HG03045 (cell line): ENCODE results near the gene GRPEL2.
"Not testable (repeated sequence)": the region's sequence is repeated elsewhere in the genome, so short reads cannot be mapped to it uniquely, and the experiment has no call there.

Experiments used
- ATAC-seq: cut with Tn5 transposase; IDR thresholded peaks from one replicate; pipeline ENCODE4 v1.9.1; 2021; ENCODE audit warnings: mild to moderate bottlenecking, moderate library complexity; ENCODE audit not compliant: unreplicated experiment

GRPEL2 gene

DNA sequence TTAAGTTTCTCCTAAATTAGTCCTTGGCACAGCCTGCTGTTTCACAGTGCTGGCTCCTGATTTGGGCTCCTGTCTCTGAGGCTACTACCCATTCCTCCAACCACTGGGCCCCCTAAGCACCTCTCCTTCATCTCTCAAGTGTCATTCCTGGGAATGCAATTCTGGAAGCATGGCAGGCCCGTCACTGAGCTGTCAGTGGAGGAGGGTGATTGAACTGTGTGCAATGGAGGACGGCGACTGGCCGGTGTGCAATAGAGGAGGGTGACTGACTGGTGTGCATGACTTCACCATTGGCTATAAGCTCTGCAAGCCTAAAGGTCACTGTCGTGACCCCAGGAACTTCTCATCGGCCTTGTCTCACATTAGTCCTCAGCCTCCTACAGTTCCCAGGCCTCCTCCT lies 46.2 kb downstream of the GRPEL2 start:
- ATAC-seq: no peak

DNA sequence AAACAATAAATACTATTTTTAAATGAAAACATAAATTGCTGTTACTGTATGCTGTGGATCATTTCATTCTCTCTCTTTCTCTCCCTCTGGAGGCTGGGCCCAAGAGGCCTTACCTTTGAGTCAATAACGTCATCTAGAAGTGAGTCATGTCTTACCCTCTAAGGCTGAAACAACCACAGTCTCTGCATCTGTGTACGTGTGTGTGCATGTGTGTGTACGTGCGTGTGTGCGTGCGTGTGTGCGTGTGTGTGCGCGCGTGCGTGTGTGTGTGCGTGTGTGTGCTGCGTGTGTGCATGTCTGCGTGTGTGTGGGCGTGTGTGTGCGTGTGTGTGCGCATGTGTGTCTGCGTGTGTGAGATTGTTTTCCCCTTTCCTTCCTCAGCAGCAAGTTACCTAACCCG lies 47.4 kb downstream of the GRPEL2 start:
- no peak for ATAC-seq

DNA sequence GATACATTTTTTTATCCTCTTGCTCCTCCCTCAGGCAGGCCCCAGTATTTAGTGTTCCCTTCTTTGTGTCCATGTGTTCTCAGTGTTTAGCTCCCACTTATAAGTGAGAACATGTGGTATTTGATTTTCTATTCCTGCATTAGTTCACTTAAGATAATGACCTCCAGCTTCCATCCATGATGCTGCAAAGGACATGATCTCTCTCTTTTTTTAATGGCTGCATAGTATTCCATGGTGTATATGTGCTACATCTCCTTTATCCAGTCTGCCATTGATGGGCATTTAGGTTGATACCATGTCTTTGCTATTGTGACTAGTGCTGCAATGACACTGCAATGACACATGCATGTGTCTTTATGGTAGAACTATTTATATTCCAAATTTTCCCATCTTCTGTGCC lies 49.7 kb downstream of the GRPEL2 start:
- ATAC-seq: not testable (repeated sequence)

DNA sequence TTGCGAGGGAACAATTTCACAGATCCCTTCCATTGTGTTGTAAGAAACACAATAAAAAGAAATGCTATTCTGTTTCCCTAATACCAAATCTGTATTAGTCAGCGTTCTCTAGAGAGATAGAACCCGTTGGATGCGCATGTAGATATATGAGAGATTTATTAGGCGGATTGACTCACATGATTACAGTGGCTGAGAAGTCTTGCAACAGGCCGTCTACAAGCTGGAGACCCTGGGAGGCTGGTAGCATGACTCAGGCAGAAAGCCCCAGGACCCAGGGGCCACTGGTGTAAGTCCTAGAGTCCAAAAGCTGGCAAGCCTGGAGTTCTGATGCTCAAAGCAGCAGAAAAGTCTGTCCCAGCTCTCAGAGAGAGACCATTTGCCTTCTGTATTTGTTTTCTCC lies 52.2 kb downstream of the GRPEL2 start:
- no peak for ATAC-seq

DNA sequence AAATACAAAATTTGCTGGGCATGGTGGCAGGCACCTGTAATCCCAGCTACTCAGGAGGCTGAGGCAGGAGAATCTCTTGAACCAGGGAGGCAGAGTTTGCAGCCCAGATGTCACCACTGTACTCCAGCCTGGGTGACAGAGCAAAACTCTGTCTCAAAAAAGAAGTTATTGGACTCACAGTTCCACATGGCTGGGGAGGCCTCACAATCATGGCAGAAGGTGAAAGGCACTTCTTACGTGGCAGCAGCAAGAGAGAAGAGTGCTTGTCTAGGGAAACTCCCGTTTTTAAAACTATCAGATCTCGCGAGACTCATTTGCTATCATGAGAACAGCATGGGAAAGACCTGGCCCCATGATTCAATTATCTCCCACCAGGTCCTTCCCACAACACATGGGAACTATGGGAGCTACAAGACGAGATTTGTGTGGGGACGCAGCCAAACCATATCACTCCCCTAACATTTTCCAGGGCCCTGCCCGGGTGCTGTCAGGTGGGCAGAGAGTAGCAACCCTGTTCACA lies 53.5 kb downstream of the GRPEL2 start:
- not testable (repeated sequence) for ATAC-seq

DNA sequence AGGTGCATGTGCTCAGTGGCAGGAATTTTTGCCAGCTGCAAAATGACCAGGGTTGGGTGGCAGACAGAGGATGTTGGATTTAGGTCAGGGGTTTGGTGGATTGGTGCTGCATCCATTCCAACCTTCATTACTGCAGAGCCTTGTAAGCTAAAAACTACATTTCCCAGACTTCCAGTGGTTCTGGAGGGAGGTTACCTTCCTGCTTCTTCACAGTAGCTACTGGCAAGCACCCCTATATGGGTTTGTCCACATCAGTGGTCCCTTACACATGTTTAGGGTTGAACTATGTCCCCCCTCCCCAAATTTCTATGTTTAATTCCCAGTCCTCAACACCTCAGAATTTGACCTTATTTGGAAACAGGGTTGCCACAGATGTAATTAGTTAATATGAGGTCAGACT lies 54.5 kb downstream of the GRPEL2 start:
- ATAC-seq: no peak

DNA sequence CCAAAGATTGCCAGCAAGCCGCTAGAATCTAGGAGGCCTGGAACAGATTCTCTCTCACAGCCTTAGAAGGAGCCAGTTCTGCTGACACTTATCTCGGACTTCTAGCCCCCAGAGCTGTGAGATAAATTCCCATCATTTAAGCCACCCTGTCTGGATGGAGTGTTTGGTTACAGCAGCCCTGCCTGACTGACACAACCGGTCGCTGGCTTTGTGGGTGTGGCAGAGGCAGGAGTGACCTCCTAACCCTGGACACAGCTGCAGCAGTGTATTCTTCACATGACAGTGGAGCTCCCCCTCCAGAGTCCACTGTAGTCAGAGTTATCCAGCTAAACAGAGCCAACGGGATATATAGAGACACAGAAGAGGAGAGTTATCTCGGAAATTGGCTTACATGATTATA lies 55.0 kb downstream of the GRPEL2 start:
- no peak for ATAC-seq

DNA sequence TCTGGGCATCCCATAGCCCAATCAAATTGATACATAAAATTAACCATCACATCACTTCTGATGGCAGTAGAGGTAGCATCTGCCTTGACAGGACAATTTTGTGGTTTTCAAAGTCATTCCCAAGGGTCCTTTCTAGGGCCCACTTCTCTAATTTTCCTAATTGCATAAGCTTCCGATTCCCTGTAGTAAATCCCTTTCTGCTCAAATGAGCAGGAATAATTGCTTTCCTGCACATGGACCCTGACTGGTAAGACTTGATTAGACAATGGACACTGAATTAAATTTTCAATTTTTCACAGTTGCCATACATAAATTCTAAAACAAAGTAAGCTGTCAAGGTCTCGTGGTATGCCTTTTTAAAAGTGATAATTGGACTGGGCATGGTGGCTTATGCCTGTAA lies 55.8 kb downstream of the GRPEL2 start:
- no peak for ATAC-seq

DNA sequence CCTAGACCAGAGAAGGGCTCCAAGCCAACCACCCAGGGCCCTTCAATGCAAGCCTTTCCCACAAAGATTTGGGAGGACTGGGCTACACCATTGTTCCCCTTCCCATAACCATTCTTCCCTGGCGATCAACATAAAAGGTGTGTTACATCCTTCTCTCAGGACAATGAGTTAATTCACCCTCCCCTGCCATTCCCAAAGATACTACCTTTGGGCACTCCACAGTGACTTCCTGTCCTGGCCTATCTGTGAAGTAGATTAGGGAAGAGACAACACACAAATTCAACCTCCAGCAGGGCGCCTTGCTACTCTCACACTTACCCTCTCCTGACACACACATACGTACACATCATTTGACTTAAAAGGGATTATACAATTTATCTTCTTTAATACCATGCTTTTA lies 57.0 kb downstream of the GRPEL2 start:
- no peak for ATAC-seq
